ENCODE measurements around the gene KCNQ4.

- TF ChIP-seq CTCF (IDR thresholded peaks at IDR 0.05; ENCODE audit: low read depth, low read length, poor library complexity, severe bottlenecking) (no peak), EZH2phosphoT487 (IDR thresholded peaks at IDR 0.05; ENCODE audit: borderline replicate concordance, low read length) (no peak)
Measured at GRCh38 chr1:40823345-40823744, 39.8 kb downstream of the KCNQ4 start.

Measured in DOHH2 (cell line).